ENCODE measurements around the gene LRCH1.

GRCh38 chr13:46594374-46595078, 41.6 kb downstream of the LRCH1 start:
- TF ChIP-seq CTCF (optimal IDR thresholded peaks at IDR 0.05 in 1 of 3, IDR thresholded peaks at IDR 0.05 in 1 of 3, conservative IDR thresholded peaks at IDR 0.05 in 1 of 3; ENCODE audit: extremely low read depth in 1 of 3, insufficient read depth in 2 of 3, low read length in 3 of 3) (no peak), EZH2 (IDR thresholded peaks at IDR 0.05; ENCODE audit: low read length) (no peak)
